Mesothelial cell of epicardium (in vitro differentiated cells): ENCODE results near the gene SMARCC2. TPM values are rescaled to one million over a fixed set of nuclear protein-coding genes. Genes with fewer than 3 reads are reported as not detected.
"Not testable (repeated sequence)": the region's sequence is repeated elsewhere in the genome, so short reads cannot be mapped to it uniquely, and the experiment has no call there.

ENCODE experiments used
- DNase-seq, 2 experiments: peaks; one replicate each; pipeline ENCODE4 v3.0.0; 2021; ENCODE audit warnings: low spot score in 2 of 2; ENCODE audit not compliant: unreplicated experiment in 2 of 2
- H3K27ac Mint-ChIP-seq: 2 replicates; pipeline ENCODE4 v1.8.0; 2021; ENCODE audit warnings: mixed read lengths
- H3K27me3 Mint-ChIP-seq: 2 replicates; pipeline ENCODE4 v1.8.0; 2021; ENCODE audit warnings: low read depth, mixed read lengths
- H3K36me3 Mint-ChIP-seq: 2 replicates; pipeline ENCODE4 v1.8.0; 2021; ENCODE audit warnings: mixed read lengths
- H3K4me1 Mint-ChIP-seq: 2 replicates; pipeline ENCODE4 v1.8.0; 2021; ENCODE audit warnings: mixed read lengths
- H3K4me3 Mint-ChIP-seq: 2 replicates; pipeline ENCODE4 v1.8.0; 2021; ENCODE audit warnings: mild to moderate bottlenecking, moderate library complexity, mixed read lengths
- H3K9me3 Mint-ChIP-seq: 2 replicates; pipeline ENCODE4 v1.8.0; 2021; ENCODE audit warnings: mixed read lengths
- CTCF ChIP-seq: fragments of 200-600 bp; sonication (generic); IDR thresholded peaks from one replicate; pipeline ENCODE4 v1.5.0; 2021; ENCODE audit warnings: antibody characterized with exemption; ENCODE audit not compliant: unreplicated experiment
- total RNA-seq: library from RNA; stranded (reverse); gene quantifications from 3 replicates; pipeline ENCODE4 v1.2.1, GENCODE V29; 2021

Gene SMARCC2
- total RNA-seq, 1 donor from 2014 or later, result 177 TPM

DNA sequence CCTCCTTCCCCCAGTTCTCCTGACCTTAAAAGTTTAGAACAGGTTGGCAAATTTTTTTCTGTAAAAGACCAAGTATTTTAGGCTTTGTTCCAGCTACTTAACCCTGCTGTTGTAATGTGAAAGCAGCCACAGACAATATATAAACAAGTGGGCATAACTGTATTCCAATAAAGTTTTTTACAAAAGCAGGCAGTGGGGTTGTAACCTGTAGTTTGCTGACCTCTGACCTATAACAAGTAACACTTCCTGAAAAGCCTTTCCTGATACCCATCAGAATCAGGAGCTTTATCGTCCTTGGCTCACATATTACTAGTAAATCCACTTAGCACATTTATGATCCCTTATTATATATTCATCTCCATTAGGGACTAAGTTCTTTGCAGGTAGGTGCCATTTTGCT lies 13.1 kb upstream of the SMARCC2 start:
- Mint-ChIP-seq H3K27ac (peak overlapping the region; percentile 23), H3K4me3 (no peak overlapping the region), H3K36me3 (peaks cover 10% of the 10 kb centered on the region), H3K4me1 (peaks cover 3% of the 10 kb centered on the region), H3K9me3 (no peaks in the 10 kb centered on the region), H3K27me3 (no peaks in the 10 kb centered on the region)
- no peak for DNase-seq
- no peak for TF ChIP-seq CTCF

- no peak for TF ChIP-seq CTCF
- Mint-ChIP-seq H3K4me1 (peaks cover 9% of the 10 kb centered on the region), H3K27ac (no peak overlapping the region), H3K9me3 (no peaks in the 10 kb centered on the region), H3K27me3 (no peaks in the 10 kb centered on the region), H3K36me3 (no peaks in the 10 kb centered on the region), H3K4me3 (no peak overlapping the region)
- DNase-seq, result no peak
These were observed 9.6 kb upstream of the SMARCC2 start for GRCh38 chr12:56198836-56199235.

DNA sequence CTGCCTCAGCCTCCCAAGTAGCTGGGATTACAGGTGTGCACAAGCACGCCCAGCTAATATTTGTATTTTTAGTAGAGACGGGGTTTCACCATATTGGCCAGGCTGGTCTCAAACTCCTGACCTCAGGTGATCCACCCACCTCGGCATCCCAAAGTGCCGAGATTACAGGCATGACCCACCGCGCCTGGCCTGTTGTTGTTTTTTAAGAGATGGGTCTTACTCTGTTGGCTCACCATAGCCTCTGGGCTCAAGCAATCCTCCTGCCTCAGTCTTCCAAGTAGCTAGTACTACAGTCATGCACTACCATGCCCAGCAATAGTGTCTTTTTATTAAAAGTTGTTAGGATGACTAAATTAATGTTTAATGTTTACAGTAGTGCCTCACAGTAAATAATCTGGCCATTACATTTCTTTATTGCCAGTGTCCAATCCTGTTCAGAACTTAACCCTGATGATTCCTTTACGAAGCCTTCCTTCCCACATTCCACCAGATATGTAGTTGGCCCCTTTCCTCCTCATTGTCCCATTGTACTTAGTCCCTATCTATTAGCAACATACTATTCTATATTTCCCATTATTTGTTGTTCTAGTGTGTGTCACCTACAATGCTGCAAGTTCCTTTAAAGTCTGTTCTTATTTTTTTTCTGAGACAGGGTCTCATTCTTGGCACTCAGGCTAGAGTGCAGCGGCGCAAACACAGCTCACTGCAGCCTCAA lies 8.8 kb upstream of the SMARCC2 start:
- Mint-ChIP-seq H3K27ac (no peak overlapping the region), H3K4me1 (peaks cover 9% of the 10 kb centered on the region), H3K36me3 (no peaks in the 10 kb centered on the region), H3K9me3 (no peaks in the 10 kb centered on the region), H3K27me3 (no peaks in the 10 kb centered on the region), H3K4me3 (no peak overlapping the region)
- no peak for DNase-seq
- no peak for TF ChIP-seq CTCF

GRCh38 chr12:56196818-56197550 lies 7.7 kb upstream of the SMARCC2 start:
- not testable (repeated sequence) for H3K27me3 Mint-ChIP-seq, DNase-seq, H3K9me3 Mint-ChIP-seq, H3K36me3 Mint-ChIP-seq, H3K4me1 Mint-ChIP-seq, H3K4me3 Mint-ChIP-seq
- H3K27ac Mint-ChIP-seq, result peak overlapping the region; percentile 87

GRCh38 chr12:56193025-56193578 lies 3.8 kb upstream of the SMARCC2 start:
- no peaks in the 10 kb centered on the region for H3K36me3 Mint-ChIP-seq
- TF ChIP-seq CTCF, result peak; percentile 77

DNA sequence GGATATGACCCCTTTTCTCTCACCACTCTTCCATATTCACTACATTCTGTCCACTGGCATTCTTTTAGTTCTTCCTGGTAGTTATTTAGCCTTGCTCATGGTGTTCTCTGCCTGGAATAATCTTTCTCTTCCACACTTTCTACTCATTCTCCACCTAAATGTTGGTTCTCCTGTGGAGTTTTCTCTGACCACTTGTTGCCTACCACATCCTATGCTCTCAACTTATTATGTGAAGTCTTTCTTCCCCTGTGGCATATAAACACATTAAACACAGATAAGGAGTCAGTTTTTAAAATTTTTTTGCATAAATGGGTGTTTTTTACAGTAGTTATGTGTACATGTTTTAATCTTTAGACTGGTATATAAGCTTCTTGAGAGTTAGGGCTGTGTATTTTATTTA lies 3.3 kb upstream of the SMARCC2 start:
- no peaks in the 10 kb centered on the region for H3K36me3 Mint-ChIP-seq
- peaks cover 19% of the 10 kb centered on the region for H3K4me1 Mint-ChIP-seq

More at GRCh38 chr12:56193025-56193578, 3.8 kb upstream of the SMARCC2 start:
- no peak overlapping the region for H3K4me3 Mint-ChIP-seq
- no peaks in the 10 kb centered on the region for H3K9me3 Mint-ChIP-seq
- H3K27ac Mint-ChIP-seq, result peak overlapping the region; percentile 4
- H3K4me1 Mint-ChIP-seq, result peaks cover 13% of the 10 kb centered on the region
- peaks cover 1% of the 10 kb centered on the region for H3K27me3 Mint-ChIP-seq
- peak; percentile 47 to 56 for DNase-seq

More for the DNA sequence above, 3.3 kb upstream of the SMARCC2 start:
- Mint-ChIP-seq H3K9me3 (no peaks in the 10 kb centered on the region), H3K27me3 (peaks cover 1% of the 10 kb centered on the region), H3K27ac (peak overlapping the region; percentile 4), H3K4me3 (no peak overlapping the region)
- no peak for TF ChIP-seq CTCF
- DNase-seq, result no peak
